Adrenal gland (tissue), 12 donors: ENCODE data around the gene PDLIM7. TPM values are rescaled to one million over a fixed set of nuclear protein-coding genes. Genes with fewer than 3 reads are reported as not detected.

Experiments used
- DNase-seq, 7 donors: peaks; one replicate each; pipeline ENCODE4 v3.0.0-alpha.2; 2019 to 2020
- H3K27ac ChIP-seq, 5 donors: fragments of 200-600 bp; sonication (generic) in 4 of 5; 1 replicate in 3 of 5; 2 replicates in 2 of 5; pipeline versions ENCODE4 v1.5.1 to v1.8.0; 2016 to 2020; ENCODE audit warnings: mild to moderate bottlenecking in 1 of 5
- H3K27me3 ChIP-seq: fragments of 200-600 bp; 2 replicates; pipeline ENCODE4 v1.8.0; 2021
- H3K36me3 ChIP-seq, 2 donors: fragments of 200-600 bp; replicated peaks in 1 of 2; 1 replicate in 1 of 2; 2 replicates in 1 of 2; pipeline versions ENCODE4 v1.5.1 to v1.8.0; 2018 to 2022
- H3K4me1 ChIP-seq, 2 donors: fragments of 200-600 bp; replicated peaks in 1 of 2; 1 replicate in 1 of 2; 2 replicates in 1 of 2; pipeline versions ENCODE4 v1.5.1 to v1.8.0; 2018 to 2021
- H3K4me3 ChIP-seq, 4 donors: fragments of 200-600 bp; sonication (generic) in 3 of 4; one replicate each; pipeline ENCODE4 v1.5.1; 2016 to 2018
- H3K9me3 ChIP-seq, 3 donors: fragments of 200-600 bp; sonication (generic) in 1 of 3; replicated peaks in 1 of 3; 1 replicate in 2 of 3; 2 replicates in 1 of 3; pipeline versions ENCODE4 v1.5.1 to v1.8.0; 2016 to 2021
- POLR2A ChIP-seq, 2 donors: fragments of 450-650 bp; IDR thresholded peaks; one replicate each; pipeline ENCODE4 v1.6.1; 2017; ENCODE audit warnings: antibody characterized with exemption in 2 of 2, mild to moderate bottlenecking in 2 of 2, moderate library complexity in 1 of 2
- WGBS, 4 donors: extraction: QIAGEN DNeasy Blood & Tissue Kit in 2 of 4; methylation state at CpG; one replicate each; pipeline versions ENCODE4 v1.1.5 to v1.1.7; 2013 to 2017; 5-methylcytosine and 5-hydroxymethylcytosine counted together
- intact Hi-C, 2 donors: fragments of 100-400 bp; cut with DNase I; formaldehyde crosslinking; loops; one replicate each; pipeline versions ENCODE4 v1.14.1 to v1.15.0; 2022 to 2023
- polyA plus RNA-seq, 3 donors: library from polyadenylated mRNA; stranded (reverse); fragments of 200-250 nt in 2 of 3; fragments of 350-450 nt in 1 of 3; fragmentation: Illumina TruSeq in 1 of 3; extraction: RNeasy Lipid Tissue Mini Kit (QIAGEN cat#74804) in 1 of 3; gene quantifications; one replicate each; pipeline ENCODE4 v1.2.3, GENCODE V29; 2013 to 2014
- total RNA-seq, 9 donors: library from RNA; depleted of rRNA in 4 of 9; stranded (reverse); fragments of >200 nt in 4 of 9; fragments of 120-200 nt in 1 of 9; fragmentation: NEBNext Ultra II Directional in 1 of 9; extraction: Animal tissue kit (Norgen Biotek cat#: 25700) in 1 of 9; gene quantifications; one replicate each; pipeline versions ENCODE4 v1.1.0 to v1.2.4, GENCODE V29; 2013 to 2023
- TF ChIP-seq, protein P1 (sequence below), 6 experiments: fragments of 450-650 bp in 4 of 6; fragments of 200-600 bp in 2 of 6; sonication (generic) in 1 of 6; IDR thresholded peaks; 1 replicate in 5 of 6; 2 replicates in 1 of 6; pipeline versions ENCODE4 v1.5.1 to v1.8.0; 2016 to 2021; ENCODE audit warnings: antibody characterized with exemption in 6 of 6, mild to moderate bottlenecking in 2 of 6, moderate library complexity in 1 of 6
- donor health status: healthy with polysubstance abuse.
- donor health status: Bipolar disorder and iron deficiency.
- donor health status: DM: yes; HTN: yes; CAD: no.
- donor health status: DM: no; HTN: no; CAD: no.
- donor health status: DM: no; HTN: no; CAD: no.
- donor health status: DM: yes; HTN: yes; CAD: no.

Gene PDLIM7
- total and polyA plus RNA-seq, 12 donors: 6.5 to 246 (median 38.9) TPM

DNA sequence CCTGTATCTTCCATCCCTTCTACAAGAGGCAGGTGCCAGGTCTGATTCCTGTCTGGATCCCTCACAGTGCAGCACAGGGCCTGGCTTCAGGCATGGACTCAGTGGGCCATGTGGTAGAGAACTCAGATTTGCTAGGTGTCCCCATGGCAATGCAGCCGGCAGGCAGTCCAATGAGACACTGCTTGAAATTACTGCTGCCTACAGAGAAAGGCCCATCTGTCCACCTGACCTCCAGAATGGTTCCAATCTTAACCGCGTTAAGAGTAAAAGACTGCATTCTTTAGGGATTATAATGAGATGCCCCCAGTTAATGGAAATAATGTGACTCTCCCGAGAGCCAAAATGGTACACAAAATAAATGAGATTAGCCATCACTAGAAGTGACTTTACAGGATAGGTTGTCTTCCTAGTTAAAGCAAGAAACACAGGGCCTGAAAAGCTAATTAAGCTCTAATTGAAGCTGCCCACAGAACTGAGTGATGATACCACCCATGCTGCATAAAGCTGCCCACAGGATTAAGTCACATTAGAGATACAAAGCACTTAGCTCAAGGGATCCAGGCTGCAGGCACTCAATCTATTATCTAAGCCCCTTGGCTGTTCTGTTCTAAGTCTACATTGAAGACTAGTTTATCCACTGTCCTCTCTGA is 45.5 kb upstream of the PDLIM7 start:
- Histone ChIP-seq H3K36me3 (no peaks in the 10 kb centered on the region), H3K9me3 (no peaks in the 10 kb centered on the region), H3K27ac (no peak overlapping the region), H3K27me3 (no peaks in the 10 kb centered on the region), H3K4me1 (peaks cover 31 to 49% of the 10 kb centered on the region in 2 donors), H3K4me3 (no peak overlapping the region)
- intact Hi-C loops: no loop called here
- 89 to 97% (median 93%) methylated on average over 4 of the region's 4 CpGs for WGBS, 4 donors
- DNase-seq: no peak
- TF ChIP-seq, protein P1, sequence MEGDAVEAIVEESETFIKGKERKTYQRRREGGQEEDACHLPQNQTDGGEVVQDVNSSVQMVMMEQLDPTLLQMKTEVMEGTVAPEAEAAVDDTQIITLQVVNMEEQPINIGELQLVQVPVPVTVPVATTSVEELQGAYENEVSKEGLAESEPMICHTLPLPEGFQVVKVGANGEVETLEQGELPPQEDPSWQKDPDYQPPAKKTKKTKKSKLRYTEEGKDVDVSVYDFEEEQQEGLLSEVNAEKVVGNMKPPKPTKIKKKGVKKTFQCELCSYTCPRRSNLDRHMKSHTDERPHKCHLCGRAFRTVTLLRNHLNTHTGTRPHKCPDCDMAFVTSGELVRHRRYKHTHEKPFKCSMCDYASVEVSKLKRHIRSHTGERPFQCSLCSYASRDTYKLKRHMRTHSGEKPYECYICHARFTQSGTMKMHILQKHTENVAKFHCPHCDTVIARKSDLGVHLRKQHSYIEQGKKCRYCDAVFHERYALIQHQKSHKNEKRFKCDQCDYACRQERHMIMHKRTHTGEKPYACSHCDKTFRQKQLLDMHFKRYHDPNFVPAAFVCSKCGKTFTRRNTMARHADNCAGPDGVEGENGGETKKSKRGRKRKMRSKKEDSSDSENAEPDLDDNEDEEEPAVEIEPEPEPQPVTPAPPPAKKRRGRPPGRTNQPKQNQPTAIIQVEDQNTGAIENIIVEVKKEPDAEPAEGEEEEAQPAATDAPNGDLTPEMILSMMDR (IDR thresholded peaks at IDR 0.05): no peak

DNA sequence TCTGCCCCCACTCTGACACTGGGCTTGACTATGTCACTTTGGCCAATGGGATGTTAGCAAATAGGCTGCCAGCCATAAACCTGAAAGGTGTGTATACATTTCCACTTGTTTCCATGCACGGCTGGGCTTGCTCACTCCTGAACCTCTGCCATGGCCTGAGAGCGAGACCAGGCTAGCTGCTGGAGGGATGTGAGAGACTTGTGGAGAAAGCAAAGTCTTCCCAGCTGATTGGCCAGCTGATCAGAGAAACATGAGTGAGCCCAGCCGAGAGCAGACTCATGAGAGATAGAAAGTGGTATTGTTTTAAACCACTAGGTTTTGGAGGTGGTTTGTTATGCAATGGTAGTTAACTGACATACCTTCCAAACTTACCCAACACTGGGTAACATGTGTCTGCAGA is 43.0 kb upstream of the PDLIM7 start:
- H3K9me3 ChIP-seq: no peaks in the 10 kb centered on the region
- no peak for TF ChIP-seq POLR2A (IDR thresholded peaks at IDR 0.05)
- TF ChIP-seq, protein P1 (IDR thresholded peaks at IDR 0.05): no peak
- no peaks in the 10 kb centered on the region for H3K27me3 ChIP-seq
- no peak overlapping the region for H3K4me3 ChIP-seq
- 86 to 100% (median 92%) methylated on average over 2 to 3 of the region's 3 CpGs for WGBS, 4 donors
- peaks cover 15 to 40% of the 10 kb centered on the region in 2 donors for H3K4me1 ChIP-seq
- no peak for DNase-seq
- H3K27ac ChIP-seq: peak overlapping the region in 1 of 5 donors; percentile 1
- H3K36me3 ChIP-seq: peaks cover 0 to 21% of the 10 kb centered on the region in 2 donors
- intact Hi-C loops: no loop called here

DNA sequence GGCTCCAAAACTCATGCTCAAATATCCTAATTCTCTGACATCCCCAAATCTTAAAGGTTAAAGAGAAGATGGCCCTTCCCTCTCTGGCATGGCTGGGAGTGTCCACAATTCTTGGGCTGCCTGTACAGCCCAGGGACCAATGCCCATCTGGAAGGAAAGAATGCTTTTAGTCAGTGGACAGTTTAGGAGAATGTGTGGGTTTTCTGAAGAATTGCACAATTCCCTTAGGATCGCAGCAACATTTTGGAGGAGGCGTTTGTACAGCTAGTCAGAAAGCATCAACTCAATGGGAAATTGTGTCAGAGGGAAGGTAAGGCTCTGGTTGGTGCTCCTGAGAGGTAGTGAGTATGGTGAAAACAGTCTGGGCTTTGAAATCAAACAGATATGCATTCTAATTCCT is 42.0 kb upstream of the PDLIM7 start:
- Histone ChIP-seq H3K36me3 (peaks cover 0 to 26% of the 10 kb centered on the region in 2 donors), H3K9me3 (no peaks in the 10 kb centered on the region), H3K4me3 (no peak overlapping the region), H3K27ac (peak overlapping the region in 1 of 5 donors; percentile 76), H3K27me3 (no peaks in the 10 kb centered on the region), H3K4me1 (peaks cover 7 to 30% of the 10 kb centered on the region in 2 donors)
- intact Hi-C loops: no loop called here
- no peak for TF ChIP-seq POLR2A (IDR thresholded peaks at IDR 0.05)
- TF ChIP-seq, protein P1 (IDR thresholded peaks at IDR 0.05): no peak
- WGBS, 4 donors: 57 to 74% (median 70%) methylated on average over 2 of the region's 2 CpGs
- peak in 1 of 7 donors; percentile 26 for DNase-seq

- Histone ChIP-seq H3K27me3 (no peaks in the 10 kb centered on the region), H3K4me1 (peaks cover 7 to 25% of the 10 kb centered on the region in 2 donors), H3K4me3 (no peak overlapping the region), H3K36me3 (peaks cover 0 to 29% of the 10 kb centered on the region in 2 donors), H3K27ac (peak overlapping the region in 2 of 5 donors; percentile 71 to 76), H3K9me3 (no peaks in the 10 kb centered on the region)
- intact Hi-C loops: no loop called here
- 93 to 95% (median 94%) methylated on average over 10 of the region's 10 CpGs for WGBS, 4 donors
- no peak for DNase-seq
- TF ChIP-seq, protein P1 (IDR thresholded peaks at IDR 0.05): no peak
- TF ChIP-seq POLR2A (IDR thresholded peaks at IDR 0.05): no peak
Measured at GRCh38 chr5:177538876-177539275, 41.5 kb upstream of the PDLIM7 start.
